Measurements from ENCODE around the gene NUP98. TPM values are rescaled to one million over a fixed set of nuclear protein-coding genes. Genes with fewer than 3 reads are reported as not detected.
A peak's percentile ranks its signal among the peaks of the same experiment; 100 is the strongest.

Gene NUP98
- polyA plus RNA-seq, 2 of the 4 experiments (the other 2 are of a cell fraction), result 54.2 to 121 TPM

DNA sequence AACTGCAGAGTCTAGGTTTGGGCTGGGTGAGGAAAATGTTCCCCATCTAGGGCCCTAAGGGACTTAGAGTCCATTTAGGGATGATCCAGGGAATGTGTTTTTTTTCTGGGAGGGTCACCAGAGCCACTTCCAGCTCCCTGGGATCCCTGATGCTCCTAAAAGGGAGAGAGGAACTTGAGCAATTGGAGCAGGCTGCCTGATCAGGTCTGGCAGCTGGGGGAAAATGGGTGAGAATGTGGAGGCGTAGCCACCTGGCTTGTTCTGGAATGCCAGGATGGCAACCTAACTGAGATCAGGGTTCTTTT, 12.2 kb upstream of the NUP98 start:
- FAIRE-seq, result no peak
- no peak for ATAC-seq
- no peaks in the 10 kb centered on the region for H3K9me3 ChIP-seq
- no peak overlapping the region; the same call in 2 of the 3 replicates for H3K4me2 ChIP-seq
- TF ChIP-seq RCOR1 (IDR thresholded peaks at IDR 0.05; ENCODE audit: low read depth, low read length) (no peak), CBX2 (IDR thresholded peaks at IDR 0.05; ENCODE audit: borderline replicate concordance, low read depth) (no peak), MAX (IDR thresholded peaks at IDR 0.05) (no peak), BHLHE40 (IDR thresholded peaks at IDR 0.05; ENCODE audit: low read depth, low read length) (no peak), TP53 (CRISPR knock-in tag; IDR thresholded peaks at IDR 0.05) (no peak), HDAC2 (IDR thresholded peaks at IDR 0.05) (no peak), RAD21 (conservative IDR thresholded peaks at IDR 0.05 in 1 of 2, IDR thresholded peaks at IDR 0.05 in 1 of 2) (no peak), SMC3 (IDR thresholded peaks at IDR 0.05) (no peak), JUN (IDR thresholded peaks at IDR 0.05) (no peak), REST (IDR thresholded peaks at IDR 0.05) (no peak), NPAS2 (CRISPR knock-in tag; IDR thresholded peaks at IDR 0.05; ENCODE audit: borderline replicate concordance) (no peak), CHD2 (IDR thresholded peaks at IDR 0.05; ENCODE audit: low read length, partially characterized antibody) (no peak), EP300 (IDR thresholded peaks at IDR 0.05) (no peak), RNF2 (IDR thresholded peaks at IDR 0.05; ENCODE audit: borderline replicate concordance, low read depth) (no peak), KDM1A (IDR thresholded peaks at IDR 0.05; ENCODE audit: low read depth) (no peak), MAZ (IDR thresholded peaks at IDR 0.05; ENCODE audit: borderline replicate concordance, low read depth, low read length) (no peak), MAFK (IDR thresholded peaks at IDR 0.05; ENCODE audit: partially characterized antibody) (no peak)
- TF ChIP-seq, protein P1, sequence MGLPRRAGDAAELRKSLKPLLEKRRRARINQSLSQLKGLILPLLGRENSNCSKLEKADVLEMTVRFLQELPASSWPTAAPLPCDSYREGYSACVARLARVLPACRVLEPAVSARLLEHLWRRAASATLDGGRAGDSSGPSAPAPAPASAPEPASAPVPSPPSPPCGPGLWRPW (IDR thresholded peaks at IDR 0.05), result no peak
- TF ChIP-seq, protein P2, sequence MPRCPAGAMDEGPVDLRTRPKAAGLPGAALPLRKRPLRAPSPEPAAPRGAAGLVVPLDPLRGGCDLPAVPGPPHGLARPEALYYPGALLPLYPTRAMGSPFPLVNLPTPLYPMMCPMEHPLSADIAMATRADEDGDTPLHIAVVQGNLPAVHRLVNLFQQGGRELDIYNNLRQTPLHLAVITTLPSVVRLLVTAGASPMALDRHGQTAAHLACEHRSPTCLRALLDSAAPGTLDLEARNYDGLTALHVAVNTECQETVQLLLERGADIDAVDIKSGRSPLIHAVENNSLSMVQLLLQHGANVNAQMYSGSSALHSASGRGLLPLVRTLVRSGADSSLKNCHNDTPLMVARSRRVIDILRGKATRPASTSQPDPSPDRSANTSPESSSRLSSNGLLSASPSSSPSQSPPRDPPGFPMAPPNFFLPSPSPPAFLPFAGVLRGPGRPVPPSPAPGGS (IDR thresholded peaks at IDR 0.05), result no peak
- no peak for DNase-seq (ENCODE audit: low read depth in 1 of 2, low spot score in 1 of 2)
- 0 out of 3 replicates have a peak, but pooled peaks cover 3% of the 10 kb centered on the region for H3K4me1 ChIP-seq
- WGBS (ENCODE audit: missing lambda C conversion rate), result 100% methylated on average over 1 of the region's 1 CpG
- no peak overlapping the region for H3K4me3 ChIP-seq
- POLR2A ChIA-PET, result interaction anchor here (0.6 to 3.4 kb wide), 4 partner anchors 10 to 32 kb away, joined by 4 to 23 read pairs (median 8); partner anchors contain the start of genes NUP98 and RHOG
- no peak overlapping the region for H3K27ac ChIP-seq
- CTCF ChIA-PET, result interaction anchor here (0.9 to 7.2 kb wide), 19 partner anchors 11 to 263 kb away, joined by 3 to 66 read pairs (median 13); partner anchors contain the start of genes NUP98 and RHOG

- POLR2A ChIA-PET, result interaction anchor here (0.6 to 3.4 kb wide), 5 partner anchors 11 to 32 kb away, joined by 4 to 23 read pairs (median 6); partner anchors contain the start of genes NUP98 and RHOG
- Histone ChIP-seq H3K4me1 (0 out of 3 replicates have a peak, but pooled peaks cover 8% of the 10 kb centered on the region), H3K27ac (peak overlapping the region; percentile 80 to 90), H3K9me3 (no peaks in the 10 kb centered on the region), H3K4me2 (peak overlapping the region; percentile 95), H3K4me3 (peak overlapping the region; percentile 79)
- 36% methylated on average over 5 of the region's 5 CpGs for WGBS (ENCODE audit: missing lambda C conversion rate)
- FAIRE-seq, result peak; percentile 68
- TF ChIP-seq RAD21 (conservative IDR thresholded peaks at IDR 0.05 in 1 of 2, IDR thresholded peaks at IDR 0.05 in 1 of 2) (peak; percentile 72 to 79), ZSCAN20 (CRISPR knock-in tag; IDR thresholded peaks at IDR 0.05) (no peak), SMC3 (IDR thresholded peaks at IDR 0.05) (peak; percentile 44; the same call in 2 of the 3 replicates), HOXB13 (CRISPR knock-in tag; IDR thresholded peaks at IDR 0.05; ENCODE audit: low read depth) (no peak), KDM1A (IDR thresholded peaks at IDR 0.05; ENCODE audit: low read depth) (no peak), CTCF (IDR thresholded peaks at IDR 0.05) (peak; percentile 69)
- TF ChIP-seq, protein P3, sequence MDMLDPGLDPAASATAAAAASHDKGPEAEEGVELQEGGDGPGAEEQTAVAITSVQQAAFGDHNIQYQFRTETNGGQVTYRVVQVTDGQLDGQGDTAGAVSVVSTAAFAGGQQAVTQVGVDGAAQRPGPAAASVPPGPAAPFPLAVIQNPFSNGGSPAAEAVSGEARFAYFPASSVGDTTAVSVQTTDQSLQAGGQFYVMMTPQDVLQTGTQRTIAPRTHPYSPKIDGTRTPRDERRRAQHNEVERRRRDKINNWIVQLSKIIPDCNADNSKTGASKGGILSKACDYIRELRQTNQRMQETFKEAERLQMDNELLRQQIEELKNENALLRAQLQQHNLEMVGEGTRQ (IDR thresholded peaks at IDR 0.05), result peak; percentile 24; the same call in 1 of the 2 replicates
- CTCF ChIA-PET, result interaction anchor here (0.9 to 7.2 kb wide), 26 partner anchors 11 to 264 kb away, joined by 3 to 66 read pairs (median 6); partner anchors contain the start of genes NUP98 and RHOG
- DNase-seq (ENCODE audit: low read depth in 1 of 2, low spot score in 1 of 2), result peak; percentile 81 to 91
- ATAC-seq, result peak; percentile 86 to 88
Measured at GRCh38 chr11:3808861-3809623, 11.7 kb upstream of the NUP98 start.

Data from A549 (cell line).